ENCODE results near the gene WIF1.

GRCh38 chr12:65014504-65015271 lies 106.4 kb downstream of the WIF1 start:
- TF ChIP-seq POLR2A (IDR thresholded peaks at IDR 0.05) (no peak), CTCF (IDR thresholded peaks at IDR 0.05) (no peak)
